A673 (cell line): Measurements from ENCODE around the gene TRIP12. TPM values are rescaled to one million over a fixed set of nuclear protein-coding genes. Genes with fewer than 3 reads are reported as not detected.

Source experiments
- BruUV-seq: library from RNA; stranded (reverse); fragments of 400-500 nt; replicated peaks from 2 replicates; lab custom pipeline; 2021; lab: Mats Ljungman, UMichigan
- CTCF ChIA-PET: fragments of 300-600 bp; sonication (Branson Sonifier 250); formaldehyde crosslinking; loops from one replicate; lab custom pipeline; 2022; ENCODE audit warnings: antibody characterized with exemption; lab: Charles Lee
- POLR2A ChIA-PET: fragments of 300-600 bp; sonication (Branson Sonifier 250); formaldehyde crosslinking; loops from one replicate; lab custom pipeline; 2022; ENCODE audit warnings: antibody characterized with exemption; ENCODE audit not compliant: low non-redundant PET; lab: Charles Lee
- DNase-seq: peaks from one replicate; pipeline ENCODE4 v3.0.0-alpha.2; 2015; ENCODE audit warnings: low spot score
- H3K27ac ChIP-seq: fragments of 200-600 bp; sonication (generic); 2 replicates; pipeline ENCODE4 v1.5.1; 2016; ENCODE audit warnings: mixed run types, low read depth, mild to moderate bottlenecking, mixed read lengths, antibody characterized with exemption, low read length; ENCODE audit not compliant: poor library complexity, severe bottlenecking
- H3K27me3 ChIP-seq: fragments of 200-600 bp; sonication (generic); replicated peaks from 2 replicates; pipeline ENCODE4 v1.6.1; 2017; ENCODE audit warnings: mixed run types, low read depth, mild to moderate bottlenecking, mixed read lengths, antibody characterized with exemption, low read length; ENCODE audit not compliant: insufficient read depth, poor library complexity
- H3K36me3 ChIP-seq: fragments of 200-600 bp; sonication (generic); 2 replicates; pipeline ENCODE4 v1.6.1; 2016; ENCODE audit warnings: mixed run types, mild to moderate bottlenecking, mixed read lengths, antibody characterized with exemption, low read length; ENCODE audit not compliant: insufficient read depth, poor library complexity, severe bottlenecking
- H3K4me1 ChIP-seq: fragments of 200-600 bp; sonication (generic); 2 replicates; pipeline ENCODE4 v1.6.1; 2017; ENCODE audit warnings: mixed run types, mild to moderate bottlenecking, mixed read lengths, antibody characterized with exemption, low read length; ENCODE audit not compliant: insufficient read depth, poor library complexity, severe bottlenecking
- H3K4me3 ChIP-seq: fragments of 200-600 bp; sonication (generic); 2 replicates; pipeline ENCODE4 v1.5.1; 2016; ENCODE audit warnings: low read depth, mixed run types, mild to moderate bottlenecking, mixed read lengths, low read length; ENCODE audit not compliant: poor library complexity, severe bottlenecking
- H3K9me3 ChIP-seq: fragments of 200-600 bp; sonication (generic); 2 replicates; pipeline ENCODE4 v1.6.1; 2016; ENCODE audit warnings: mixed run types, low read depth, mild to moderate bottlenecking, mixed read lengths, antibody characterized with exemption, low read length; ENCODE audit not compliant: poor library complexity, severe bottlenecking
- EZH2 ChIP-seq: fragments of 200-600 bp; sonication (generic); IDR thresholded peaks from 2 replicates; pipeline ENCODE4 v1.6.1; 2017; ENCODE audit warnings: borderline replicate concordance, low read depth, mild to moderate bottlenecking, mixed read lengths, antibody characterized with exemption, low read length; ENCODE audit not compliant: poor library complexity, severe bottlenecking
- intact Hi-C: fragments of 100-400 bp; cut with micrococcal nuclease; formaldehyde crosslinking; loops from one replicate; pipeline ENCODE4 v1.10.0; 2022; ENCODE audit not compliant: unreplicated experiment
- total RNA-seq: library from RNA; stranded (reverse); gene quantifications from 2 replicates; pipeline ENCODE4 v1.2.3, GENCODE V29; 2021
- TF ChIP-seq, protein P1 (sequence below): fragments of 300-800, 200-600 bp; sonication (generic); conservative IDR thresholded peaks from 2 replicates; pipeline ENCODE4 v1.5.1; 2017; ENCODE audit warnings: low read depth, mild to moderate bottlenecking, antibody characterized with exemption, low read length, moderate library complexity, mixed read lengths

Gene TRIP12
- total RNA-seq, 1 experiment from 2014 or later, result 300 TPM

GRCh38 chr2:229937537-229937936 lies 15.7 kb upstream of the TRIP12 start:
- POLR2A ChIA-PET, result no interaction called here
- Histone ChIP-seq H3K4me1 (no peaks in the 10 kb centered on the region), H3K27me3 (no peaks in the 10 kb centered on the region), H3K9me3 (no peaks in the 10 kb centered on the region), H3K4me3 (no peak overlapping the region), H3K36me3 (no peaks in the 10 kb centered on the region), H3K27ac (no peak overlapping the region)
- intact Hi-C loops, result no loop called here
- TF ChIP-seq, protein P1, sequence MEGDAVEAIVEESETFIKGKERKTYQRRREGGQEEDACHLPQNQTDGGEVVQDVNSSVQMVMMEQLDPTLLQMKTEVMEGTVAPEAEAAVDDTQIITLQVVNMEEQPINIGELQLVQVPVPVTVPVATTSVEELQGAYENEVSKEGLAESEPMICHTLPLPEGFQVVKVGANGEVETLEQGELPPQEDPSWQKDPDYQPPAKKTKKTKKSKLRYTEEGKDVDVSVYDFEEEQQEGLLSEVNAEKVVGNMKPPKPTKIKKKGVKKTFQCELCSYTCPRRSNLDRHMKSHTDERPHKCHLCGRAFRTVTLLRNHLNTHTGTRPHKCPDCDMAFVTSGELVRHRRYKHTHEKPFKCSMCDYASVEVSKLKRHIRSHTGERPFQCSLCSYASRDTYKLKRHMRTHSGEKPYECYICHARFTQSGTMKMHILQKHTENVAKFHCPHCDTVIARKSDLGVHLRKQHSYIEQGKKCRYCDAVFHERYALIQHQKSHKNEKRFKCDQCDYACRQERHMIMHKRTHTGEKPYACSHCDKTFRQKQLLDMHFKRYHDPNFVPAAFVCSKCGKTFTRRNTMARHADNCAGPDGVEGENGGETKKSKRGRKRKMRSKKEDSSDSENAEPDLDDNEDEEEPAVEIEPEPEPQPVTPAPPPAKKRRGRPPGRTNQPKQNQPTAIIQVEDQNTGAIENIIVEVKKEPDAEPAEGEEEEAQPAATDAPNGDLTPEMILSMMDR, result no peak
- no peak for TF ChIP-seq EZH2
- CTCF ChIA-PET, result no interaction called here
- no peak for DNase-seq
- BruUV-seq, result no TSS peak

DNA sequence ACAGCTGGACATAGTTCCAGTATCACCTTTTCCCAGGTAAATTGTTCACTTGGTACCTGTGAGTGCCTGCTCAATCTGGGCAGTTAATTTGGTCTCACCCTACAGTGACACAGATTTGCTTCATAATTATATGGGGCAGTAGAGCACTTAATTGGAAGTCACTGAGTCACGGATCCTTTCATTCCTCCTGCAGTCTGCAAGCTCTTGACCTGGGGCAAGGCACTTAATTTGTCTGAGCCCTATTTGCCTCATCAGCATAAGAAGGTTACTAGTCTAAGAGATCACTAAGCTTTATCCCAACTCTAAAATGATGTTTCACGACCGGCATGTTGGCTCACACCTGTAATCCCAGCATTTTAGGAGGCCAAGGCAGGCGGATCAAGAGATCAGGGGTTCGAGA lies 9.4 kb upstream of the TRIP12 start:
- H3K27ac ChIP-seq, result no peak overlapping the region
- TF ChIP-seq, protein P1, result no peak
- TF ChIP-seq EZH2, result no peak
- no peak overlapping the region for H3K4me3 ChIP-seq
- intact Hi-C loops, result no loop called here
- DNase-seq, result no peak
- peaks cover 7% of the 10 kb centered on the region for H3K4me1 ChIP-seq
- POLR2A ChIA-PET, result no interaction called here
- no peaks in the 10 kb centered on the region for H3K36me3 ChIP-seq
- no peaks in the 10 kb centered on the region for H3K27me3 ChIP-seq
- no peaks in the 10 kb centered on the region for H3K9me3 ChIP-seq
- CTCF ChIA-PET, result no interaction called here
- no TSS peak for BruUV-seq

- POLR2A ChIA-PET, result no interaction called here
- peaks cover 7% of the 10 kb centered on the region for H3K4me1 ChIP-seq
- TF ChIP-seq, protein P1, result no peak
- no peak for TF ChIP-seq EZH2
- DNase-seq, result no peak
- BruUV-seq, result no TSS peak
- no peaks in the 10 kb centered on the region for H3K9me3 ChIP-seq
- intact Hi-C loops, result no loop called here
- no peak overlapping the region for H3K27ac ChIP-seq
- CTCF ChIA-PET, result no interaction called here
- H3K36me3 ChIP-seq, result no peaks in the 10 kb centered on the region
- no peaks in the 10 kb centered on the region for H3K27me3 ChIP-seq
- no peak overlapping the region for H3K4me3 ChIP-seq
Observed at GRCh38 chr2:229930656-229931055, 8.8 kb upstream of the TRIP12 start.
